GM13977 (cell line): ENCODE data around the gene GIPC1.

ENCODE experiments used
- DNase-seq: peaks from one replicate; pipeline ENCODE4 v3.0.0; 2012; ENCODE audit warnings: low spot score
- in situ Hi-C: fragments of 300-500 bp; cut with MboI; formaldehyde crosslinking; loops from one replicate; pipeline ENCODE4 v1.12.0; 2022; ENCODE audit warnings: low sequenced_read_pairs, low pct_unique_long_range_greater_than_20kb, mixed read lengths, inconsistent platforms; ENCODE audit not compliant: unreplicated experiment
- TF ChIP-seq, protein P1 (sequence below): IDR thresholded peaks from 2 replicates; pipeline ENCODE4 v1.5.1; 2012; ENCODE audit warnings: mild to moderate bottlenecking, control low read depth; ENCODE audit not compliant: insufficient read depth; ENCODE audit errors: extremely low read depth, missing control alignments

The GIPC1 gene

DNA sequence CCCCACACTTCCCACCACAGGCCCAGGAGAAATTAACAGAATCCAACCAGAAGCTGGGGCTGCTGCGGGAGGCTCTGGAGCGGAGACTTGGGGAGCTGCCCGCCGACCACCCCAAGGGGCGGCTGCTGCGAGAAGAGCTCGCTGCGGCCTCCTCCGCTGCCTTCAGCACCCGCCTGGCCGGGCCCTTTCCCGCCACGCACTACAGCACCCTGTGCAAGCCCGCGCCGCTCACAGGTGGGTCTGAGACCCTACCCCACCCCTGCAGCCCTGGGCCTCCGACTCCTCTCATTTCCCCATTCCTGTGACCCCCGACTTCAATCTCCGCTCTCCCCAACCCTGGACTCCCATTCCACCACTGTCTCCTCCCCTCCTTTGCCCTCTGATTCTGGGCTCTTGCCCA, 45.1 kb downstream of the GIPC1 start:
- TF ChIP-seq, protein P1, sequence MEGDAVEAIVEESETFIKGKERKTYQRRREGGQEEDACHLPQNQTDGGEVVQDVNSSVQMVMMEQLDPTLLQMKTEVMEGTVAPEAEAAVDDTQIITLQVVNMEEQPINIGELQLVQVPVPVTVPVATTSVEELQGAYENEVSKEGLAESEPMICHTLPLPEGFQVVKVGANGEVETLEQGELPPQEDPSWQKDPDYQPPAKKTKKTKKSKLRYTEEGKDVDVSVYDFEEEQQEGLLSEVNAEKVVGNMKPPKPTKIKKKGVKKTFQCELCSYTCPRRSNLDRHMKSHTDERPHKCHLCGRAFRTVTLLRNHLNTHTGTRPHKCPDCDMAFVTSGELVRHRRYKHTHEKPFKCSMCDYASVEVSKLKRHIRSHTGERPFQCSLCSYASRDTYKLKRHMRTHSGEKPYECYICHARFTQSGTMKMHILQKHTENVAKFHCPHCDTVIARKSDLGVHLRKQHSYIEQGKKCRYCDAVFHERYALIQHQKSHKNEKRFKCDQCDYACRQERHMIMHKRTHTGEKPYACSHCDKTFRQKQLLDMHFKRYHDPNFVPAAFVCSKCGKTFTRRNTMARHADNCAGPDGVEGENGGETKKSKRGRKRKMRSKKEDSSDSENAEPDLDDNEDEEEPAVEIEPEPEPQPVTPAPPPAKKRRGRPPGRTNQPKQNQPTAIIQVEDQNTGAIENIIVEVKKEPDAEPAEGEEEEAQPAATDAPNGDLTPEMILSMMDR = no peak
- in situ Hi-C loops = no loop called here

DNA sequence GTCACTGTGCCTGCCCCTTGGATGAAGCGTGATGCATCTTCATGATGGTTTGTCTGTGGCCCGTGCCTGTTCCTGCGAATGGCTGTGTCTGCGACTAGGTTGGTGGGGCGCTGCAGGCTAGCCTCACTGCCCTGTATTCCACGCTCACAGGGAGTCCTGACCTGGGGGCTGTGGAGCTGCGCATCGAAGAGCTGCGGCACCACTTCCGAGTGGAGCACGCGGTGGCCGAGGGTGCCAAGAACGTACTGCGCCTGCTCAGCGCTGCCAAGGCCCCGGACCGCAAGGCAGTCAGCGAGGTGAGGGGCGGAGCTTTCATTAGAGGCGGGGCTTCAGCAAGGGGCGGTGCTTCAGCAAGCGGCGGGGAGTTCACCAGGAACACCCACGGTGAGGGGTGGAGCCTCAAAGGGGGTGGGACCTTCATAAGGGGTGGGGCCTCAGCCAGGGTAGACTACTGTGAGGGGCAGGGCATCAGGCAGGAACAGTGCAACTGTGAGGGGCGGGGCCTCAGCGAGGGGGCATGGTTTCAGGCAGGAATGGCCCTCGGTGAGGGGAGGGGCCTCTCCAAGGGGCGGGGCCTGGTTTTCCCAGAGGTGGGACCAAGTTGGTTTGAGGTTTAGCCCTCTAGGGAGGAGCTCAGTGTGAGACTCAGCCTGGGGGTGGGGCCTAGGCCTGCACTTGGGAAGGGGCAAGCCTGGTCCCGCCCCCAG, 45.6 kb downstream of the GIPC1 start:
- DNase-seq = peak; percentile 76
- in situ Hi-C loops = no loop called here
- TF ChIP-seq, protein P1 = no peak

More for the DNA sequence above, 45.1 kb downstream of the GIPC1 start:
- DNase-seq = no peak

DNA sequence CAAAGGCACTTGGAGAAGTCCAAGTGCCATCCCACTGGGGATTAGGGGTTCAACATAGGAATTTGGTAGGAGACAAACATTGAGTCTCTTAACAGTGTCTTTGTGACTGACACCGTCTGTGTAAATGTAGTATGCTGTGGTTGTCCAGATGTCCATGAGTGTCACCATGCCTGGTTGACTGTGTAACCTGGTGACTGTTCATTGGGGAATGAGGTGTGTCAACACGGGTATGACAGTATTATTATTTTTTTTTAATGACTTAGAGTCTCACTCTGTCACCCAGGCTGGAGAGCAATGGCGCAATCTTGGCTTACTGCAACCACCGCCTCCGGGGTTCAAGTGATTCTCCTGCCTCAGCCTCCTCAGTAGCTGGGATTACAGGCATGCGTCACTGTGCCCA, 46.6 kb downstream of the GIPC1 start:
- TF ChIP-seq, protein P1 = no peak
- in situ Hi-C loops = no loop called here

DNA sequence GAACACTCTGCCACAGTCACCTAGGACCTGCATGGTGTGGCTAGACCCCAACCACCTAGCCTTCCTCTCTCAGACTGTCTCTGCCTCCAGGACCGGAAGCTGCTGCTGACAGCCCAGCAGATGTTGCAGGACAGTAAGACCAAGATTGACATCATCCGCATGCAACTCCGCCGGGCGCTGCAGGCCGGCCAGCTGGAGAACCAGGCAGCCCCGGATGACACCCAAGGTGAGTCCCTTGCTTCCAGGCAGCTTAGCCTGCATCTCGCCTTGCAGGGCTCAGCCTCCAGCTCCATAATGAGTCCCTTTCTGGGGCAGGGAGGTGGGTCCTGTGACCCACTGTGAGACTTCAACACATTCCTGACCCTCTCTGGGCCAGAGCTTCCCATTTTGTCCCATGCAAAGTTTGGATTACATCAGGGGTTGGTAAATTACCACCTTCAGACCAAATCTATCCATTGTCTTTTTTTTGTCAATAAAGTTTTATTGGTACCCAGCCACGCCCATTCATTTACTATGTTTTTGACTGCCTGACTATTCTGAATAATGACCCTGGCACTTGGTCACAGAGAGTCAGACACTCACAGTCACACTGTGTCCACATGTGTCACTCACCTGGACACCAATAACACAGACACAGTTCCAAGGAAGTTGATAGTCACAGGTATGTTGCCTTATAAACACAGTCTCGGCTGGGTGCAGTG, 49.4 kb downstream of the GIPC1 start:
- no peak for DNase-seq
- TF ChIP-seq, protein P1 = no peak
- in situ Hi-C loops = no loop called here

More for the DNA sequence above, 46.6 kb downstream of the GIPC1 start:
- DNase-seq = no peak

DNA sequence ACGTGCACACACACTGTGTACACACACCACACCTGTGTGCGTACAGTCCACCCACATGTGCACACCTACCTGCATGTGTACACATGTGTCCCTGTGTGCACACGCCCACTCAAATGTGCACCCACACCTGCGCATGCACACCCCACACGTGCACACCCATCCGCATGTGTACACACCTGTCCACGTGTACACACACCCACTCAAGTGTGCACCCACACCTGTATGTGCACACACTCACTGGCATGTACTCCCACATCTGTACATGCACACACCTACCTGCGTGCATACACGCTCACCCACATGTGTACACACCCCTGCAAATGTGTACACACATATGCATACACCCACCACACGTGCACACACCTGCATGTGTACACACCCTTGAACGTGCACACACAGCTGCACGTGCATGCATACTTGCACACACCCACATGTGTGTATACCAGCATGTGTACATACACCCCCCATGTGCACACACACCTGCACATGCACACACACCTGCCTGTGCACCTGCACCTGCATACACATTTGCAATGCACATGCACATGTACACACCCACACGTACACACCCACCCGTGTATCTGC, 52.2 kb downstream of the GIPC1 start:
- no peak for DNase-seq
- in situ Hi-C loops = no loop called here
- TF ChIP-seq, protein P1 = no peak

DNA sequence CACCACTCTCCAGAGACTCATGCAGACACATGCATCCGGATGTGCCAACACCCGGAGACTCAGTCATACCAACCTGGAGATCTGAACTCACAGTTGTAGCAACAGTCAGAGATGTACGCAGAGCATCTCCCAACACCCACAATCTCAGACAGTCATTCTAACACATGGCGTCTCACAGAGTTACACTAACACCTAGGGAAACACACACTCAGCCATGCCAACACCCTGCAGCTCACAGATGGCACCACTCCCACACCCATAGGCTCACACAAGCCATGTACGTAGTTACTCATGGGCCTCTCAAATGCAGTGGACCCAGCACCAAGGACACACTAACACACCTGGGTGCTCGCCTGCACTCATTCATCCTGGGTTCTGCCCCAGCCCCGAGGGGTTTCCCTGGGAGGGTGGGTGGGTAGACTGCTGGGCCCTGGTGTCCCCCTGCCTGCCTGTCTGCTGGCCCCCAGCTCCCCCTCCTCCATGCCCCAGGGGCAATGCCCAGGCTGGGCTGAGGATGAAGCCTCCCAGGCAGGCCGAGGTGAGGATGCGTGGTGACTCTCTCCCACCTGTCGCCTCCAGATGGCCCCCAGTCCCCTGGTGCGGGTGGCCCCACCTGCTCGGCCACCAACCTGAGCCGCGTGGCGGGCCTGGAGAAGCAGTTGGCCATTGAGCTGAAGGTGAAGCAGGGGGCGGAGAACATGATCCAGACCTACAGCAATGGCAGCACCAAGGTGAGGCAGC, 52.9 kb downstream of the GIPC1 start:
- in situ Hi-C loops = no loop called here
- TF ChIP-seq, protein P1 = no peak
- no peak for DNase-seq
